IMR-90 (cell line): ENCODE measurements around the gene ANAPC1.
"Not testable (repeated sequence)": the region's sequence is repeated elsewhere in the genome, so short reads cannot be mapped to it uniquely, and the experiment has no call there.

Experiments
- BHLHE40 ChIP-seq: fragments of 150-350 bp; IDR thresholded peaks from 2 replicates; pipeline ENCODE4 v1.6.1; 2016; ENCODE audit warnings: mild to moderate bottlenecking, low read depth, low read length
- CTCF ChIP-seq: conservative IDR thresholded peaks from 2 replicates; pipeline ENCODE4 v1.5.1; 2012; ENCODE audit warnings: mild to moderate bottlenecking, low read depth, low read length, improper control_type of control experiment
- ELK1 ChIP-seq: fragments of 150-350 bp; IDR thresholded peaks from 2 replicates; pipeline ENCODE4 v1.6.1; 2016; ENCODE audit warnings: low read depth, mild to moderate bottlenecking, low read length, moderate library complexity, borderline replicate concordance
- MXI1 ChIP-seq: IDR thresholded peaks from 2 replicates; pipeline ENCODE4 v1.6.1; 2012; ENCODE audit warnings: low read depth, mild to moderate bottlenecking, low read length, moderate library complexity, borderline replicate concordance
- NFE2L2 ChIP-seq: fragments of 150-350 bp; IDR thresholded peaks from 2 replicates; pipeline ENCODE4 v1.6.1; 2016; ENCODE audit warnings: low read depth, mild to moderate bottlenecking, low read length
- POLR2A ChIP-seq: IDR thresholded peaks from 2 replicates; pipeline ENCODE4 v1.6.1; 2012; ENCODE audit warnings: mild to moderate bottlenecking, low read depth, low read length
- RCOR1 ChIP-seq: IDR thresholded peaks from 2 replicates; pipeline ENCODE4 v1.6.1; 2012; ENCODE audit warnings: mild to moderate bottlenecking, low read length, improper control_type of control experiment; ENCODE audit not compliant: insufficient replicate concordance
- RFX5 ChIP-seq: IDR thresholded peaks from 2 replicates; pipeline ENCODE4 v1.8.0; 2012; ENCODE audit warnings: low read depth, mild to moderate bottlenecking, low read length, moderate library complexity
- SMC3 ChIP-seq: fragments of 150-350 bp; IDR thresholded peaks from 2 replicates; pipeline ENCODE4 v1.6.1; 2016; ENCODE audit warnings: low read depth, mild to moderate bottlenecking, antibody characterized with exemption, low read length, moderate library complexity

- not testable (repeated sequence) for TF ChIP-seq CTCF, RCOR1, SMC3, POLR2A, BHLHE40, RFX5, NFE2L2, ELK1, MXI1
These were observed 49.8 kb downstream of the ANAPC1 start for GRCh38 chr2:111834221-111834620.
